ENCODE data around the gene MACROD2.

Gene MACROD2

DNA sequence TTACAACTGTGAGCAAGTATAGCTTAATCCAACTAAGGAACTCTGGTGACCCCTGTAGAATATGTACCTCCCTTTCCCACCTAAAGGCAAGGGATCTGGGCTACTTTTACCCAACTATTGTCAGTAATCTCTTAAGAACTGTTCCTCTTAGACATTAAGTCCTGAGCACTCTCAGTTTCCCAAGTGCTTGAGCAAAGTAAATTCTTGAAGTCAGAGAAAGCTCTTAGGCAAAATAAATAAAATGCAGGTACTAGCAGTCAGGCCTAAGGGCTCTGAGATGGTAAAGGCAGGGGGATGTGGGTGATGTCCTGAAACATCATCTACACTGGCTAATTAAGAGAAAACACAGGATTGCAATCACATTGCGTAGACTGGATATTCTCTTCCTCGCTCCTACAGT, 788.5 kb downstream of the MACROD2 start:
- DNase-seq: no peak

DNA sequence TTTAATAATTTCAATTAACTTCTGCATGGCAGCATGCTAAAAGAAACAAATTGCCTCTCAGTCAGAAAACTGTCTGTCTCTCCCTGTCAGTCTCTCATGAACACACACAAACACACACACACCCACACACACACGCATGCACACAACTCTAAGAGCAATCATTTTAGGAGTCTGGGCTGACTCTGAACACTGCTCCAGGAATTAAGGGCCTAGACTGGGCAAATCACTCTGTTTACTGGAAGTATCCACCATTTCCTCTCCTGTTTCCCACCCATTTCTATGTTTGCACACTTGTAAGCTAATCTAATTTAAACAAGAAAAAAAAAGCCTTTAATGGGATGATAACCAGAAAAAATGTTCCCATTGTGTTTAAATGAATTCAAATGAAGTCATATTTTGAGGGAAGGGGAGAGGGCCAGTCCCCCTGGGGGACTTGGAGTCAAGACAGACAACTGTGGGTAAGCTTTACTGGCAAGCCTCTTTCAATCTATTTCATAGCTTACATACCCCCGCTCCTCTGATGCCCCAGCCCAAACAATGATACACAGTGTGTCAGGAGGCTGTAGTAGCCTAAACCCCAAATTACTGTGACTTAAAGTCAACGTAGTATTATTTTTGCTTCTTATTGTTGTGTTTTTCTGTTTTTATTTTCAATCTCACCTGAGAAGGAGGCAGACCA, 789.9 kb downstream of the MACROD2 start:
- no peak for DNase-seq

DNA sequence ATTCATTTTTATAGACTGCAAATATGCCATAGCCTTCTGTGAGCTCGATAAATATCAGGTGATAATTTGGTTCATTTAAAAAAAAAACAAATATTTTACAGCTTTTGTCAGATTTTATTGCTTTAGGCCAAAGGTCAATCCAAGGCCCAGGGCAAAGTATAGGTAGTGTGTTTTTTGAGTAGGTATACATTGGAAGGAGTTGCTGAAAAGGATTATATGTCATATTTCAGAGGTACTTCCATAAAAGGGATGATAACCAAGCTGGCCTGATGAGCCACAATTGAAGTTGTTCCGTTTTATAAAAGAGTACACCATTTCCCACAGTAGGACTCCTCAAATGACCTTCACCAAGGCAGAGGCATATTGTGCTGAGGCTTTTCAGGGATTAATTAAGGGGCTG, 794.9 kb downstream of the MACROD2 start:
- no peak for DNase-seq

DNA sequence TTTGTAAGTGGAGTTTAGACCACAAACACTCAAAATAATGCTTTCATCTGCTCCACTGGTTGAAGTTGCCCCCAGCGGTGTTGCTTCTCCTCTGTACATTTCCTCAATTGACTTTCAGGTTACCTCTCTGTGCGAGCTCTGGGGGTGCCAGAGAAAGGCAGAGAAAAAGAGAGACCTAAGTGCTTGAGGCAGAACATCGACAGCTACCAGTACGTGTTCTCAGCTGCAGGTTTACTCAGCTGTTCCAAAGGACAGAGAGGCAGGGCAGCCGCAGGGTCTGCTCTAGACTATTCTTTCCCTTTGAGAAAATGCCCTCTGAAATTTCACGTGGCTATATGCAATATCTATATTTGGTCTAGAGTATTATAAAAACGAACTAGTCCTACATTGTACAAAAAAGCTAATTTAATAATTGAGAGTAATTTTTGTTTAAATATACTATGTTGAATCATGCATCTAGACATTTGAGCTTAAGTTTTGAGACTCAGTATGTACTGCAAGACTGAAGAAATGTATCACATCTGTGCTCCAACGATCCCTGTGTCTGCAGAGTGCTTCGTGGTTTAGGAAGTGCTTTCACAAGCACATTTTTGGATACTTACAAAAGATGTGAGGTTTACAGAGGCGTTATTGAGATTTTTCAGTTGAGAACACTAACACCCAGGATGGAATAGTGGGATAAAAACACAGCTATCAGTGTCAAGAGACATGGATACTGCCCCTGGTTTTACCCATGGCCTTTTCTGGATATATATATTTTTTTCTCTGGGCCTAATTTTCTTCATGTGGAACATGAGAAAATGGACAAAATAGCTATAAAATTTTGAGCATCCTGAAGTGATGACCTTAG, 795.7 kb downstream of the MACROD2 start:
- DNase-seq: no peak

DNA sequence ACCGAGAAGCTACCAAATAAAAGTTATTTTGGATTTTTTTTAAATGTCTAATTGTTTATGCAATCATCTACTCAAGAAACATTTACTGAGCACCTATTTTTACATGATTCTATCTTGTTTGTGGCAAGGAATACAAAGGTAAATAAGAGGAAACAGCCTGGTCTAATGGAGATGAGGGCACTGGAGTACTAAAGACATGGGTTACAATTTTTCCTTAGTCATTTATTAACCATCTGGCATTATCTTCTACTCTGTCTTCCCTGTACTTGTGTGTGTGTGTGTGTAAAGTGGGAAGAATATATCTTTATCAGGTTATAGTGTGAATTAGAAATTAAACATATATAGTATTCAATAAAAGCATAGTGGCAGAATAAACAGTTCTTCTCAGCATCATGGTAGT, 797.6 kb downstream of the MACROD2 start:
- no peak for DNase-seq

DNA sequence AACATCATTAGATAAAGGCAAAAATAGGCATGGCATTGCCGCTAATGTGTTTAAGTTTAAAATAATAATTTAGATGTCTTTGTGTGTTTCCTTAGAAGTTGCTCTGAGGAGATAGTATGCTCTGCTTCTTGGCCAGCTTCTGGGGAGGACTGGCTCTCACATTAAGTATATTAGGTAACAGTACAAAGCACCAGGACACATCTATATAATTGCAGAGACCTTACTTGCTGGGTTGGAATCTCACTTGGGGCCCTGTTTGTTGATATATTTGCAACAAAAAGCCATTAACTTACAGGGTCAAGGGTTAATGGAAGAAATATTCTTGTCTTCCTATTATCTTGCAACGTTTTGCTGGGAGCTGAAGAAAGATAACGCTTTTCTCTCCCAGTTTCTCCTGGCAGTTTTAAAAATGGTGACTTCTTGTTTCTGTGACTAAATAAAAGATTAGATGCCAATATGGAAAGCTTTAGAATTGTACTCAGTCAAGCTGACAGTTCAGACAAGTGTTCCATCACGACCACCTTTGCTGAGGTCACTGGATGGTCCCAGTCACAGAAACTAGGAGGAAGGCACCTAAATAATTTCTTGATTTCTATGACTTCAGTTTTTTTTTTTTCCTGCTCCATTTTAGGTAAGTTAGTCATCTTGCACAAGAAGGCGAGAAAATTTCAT, 804.4 kb downstream of the MACROD2 start:
- no peak for DNase-seq

DNA sequence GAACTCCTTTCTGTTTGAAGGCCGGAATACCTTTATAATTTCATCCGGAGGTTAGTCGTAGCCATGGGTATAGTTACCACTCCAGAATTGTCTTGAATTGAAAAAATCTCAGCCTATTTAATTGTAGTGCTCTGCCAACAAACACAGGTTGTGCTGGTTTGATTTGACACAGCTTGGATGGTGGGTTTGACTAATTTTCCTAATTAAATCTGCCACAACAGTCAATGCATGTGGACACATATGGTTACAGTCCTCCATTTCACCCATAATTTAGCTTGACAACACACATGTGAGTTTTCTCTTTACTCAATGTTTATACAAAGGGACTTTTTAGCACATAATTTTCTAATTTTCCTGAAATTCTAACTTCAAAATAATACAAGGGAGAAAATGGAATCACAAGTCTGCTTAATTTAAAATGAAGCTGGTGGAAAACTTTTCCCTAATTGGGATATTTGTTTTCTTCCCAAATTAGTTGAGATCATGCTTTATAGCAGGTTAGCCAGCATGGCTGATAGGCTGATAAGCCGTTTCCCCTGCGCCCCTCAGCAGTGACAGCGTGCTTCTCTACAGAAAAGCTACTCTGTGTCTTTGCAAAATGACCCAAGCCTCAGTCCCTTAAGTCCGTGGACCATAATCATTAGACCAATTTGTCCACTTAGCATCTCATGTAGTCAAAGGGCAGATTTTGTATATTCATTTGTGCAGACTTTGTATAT, 805.5 kb downstream of the MACROD2 start:
- DNase-seq: no peak

DNA sequence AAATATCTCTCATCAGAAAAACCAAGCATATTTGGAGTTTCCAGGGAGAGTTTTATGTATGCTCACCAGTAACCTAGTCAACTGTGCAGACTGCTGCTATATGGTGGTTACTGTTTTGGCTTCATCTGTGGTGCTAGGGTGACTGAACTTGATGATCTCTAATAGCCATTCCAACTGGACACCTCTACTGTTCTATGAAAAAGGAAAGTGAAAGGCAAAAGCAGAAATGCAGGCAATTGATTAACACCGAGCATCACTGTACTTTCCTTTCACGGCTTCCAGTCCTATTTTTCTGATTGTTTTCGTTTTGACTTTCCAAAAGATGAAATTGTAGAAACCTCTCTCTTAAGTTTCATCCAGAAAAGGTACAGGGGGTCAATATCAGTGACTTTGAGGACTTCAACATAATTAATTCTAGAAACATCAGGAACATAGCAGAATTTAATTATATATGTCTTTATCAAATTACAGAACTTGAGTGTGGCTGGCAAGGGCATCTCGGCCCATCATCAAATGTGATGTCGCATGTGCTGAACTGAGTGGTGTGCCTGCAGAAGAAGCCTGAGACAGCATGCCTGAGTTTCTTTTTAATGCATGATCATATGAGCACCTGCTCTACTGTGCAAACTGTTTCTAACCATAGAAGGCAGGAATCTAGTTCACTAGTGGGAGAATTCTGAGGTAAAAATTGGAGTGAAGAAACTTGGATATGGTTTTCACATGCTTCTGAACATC, 806.4 kb downstream of the MACROD2 start:
- DNase-seq: no peak

DNA sequence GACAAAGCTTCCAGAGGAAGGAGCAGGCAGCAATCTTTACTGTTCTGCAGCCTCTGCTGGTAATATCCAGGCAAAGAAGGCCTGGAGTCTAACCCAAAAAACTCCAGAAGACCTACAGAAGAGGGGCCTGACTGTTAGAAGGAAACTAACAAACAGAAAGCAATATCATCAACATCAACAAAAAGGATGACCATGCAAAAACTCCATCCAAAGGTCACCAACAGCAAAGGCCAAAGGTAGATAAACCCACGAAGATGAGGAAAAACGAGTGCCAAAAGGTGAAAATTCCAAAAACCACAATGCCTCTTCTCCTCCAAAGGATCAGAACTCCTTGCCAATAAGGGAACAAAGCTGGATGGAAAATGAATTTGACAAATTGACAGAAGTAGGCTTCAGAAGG, 811.9 kb downstream of the MACROD2 start:
- DNase-seq: no peak

DNA sequence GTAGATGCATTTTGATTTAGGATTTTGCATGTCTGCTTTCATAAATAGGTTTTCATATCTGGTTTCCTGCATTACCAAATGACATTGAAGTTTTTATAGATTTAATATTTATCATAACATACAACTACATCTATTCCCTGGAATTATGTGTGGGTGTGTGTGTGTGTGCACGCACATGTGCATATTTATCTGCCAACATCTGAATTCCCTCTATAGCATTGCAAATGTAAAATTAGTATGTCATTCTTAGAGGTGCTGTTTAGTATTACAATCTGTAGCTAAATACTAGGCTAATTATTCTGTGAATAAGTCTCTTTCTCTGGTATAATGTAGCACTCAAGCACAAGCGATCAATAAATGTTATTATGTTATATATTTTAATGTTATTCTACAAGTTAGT, 820.0 kb downstream of the MACROD2 start:
- DNase-seq: no peak

DNA sequence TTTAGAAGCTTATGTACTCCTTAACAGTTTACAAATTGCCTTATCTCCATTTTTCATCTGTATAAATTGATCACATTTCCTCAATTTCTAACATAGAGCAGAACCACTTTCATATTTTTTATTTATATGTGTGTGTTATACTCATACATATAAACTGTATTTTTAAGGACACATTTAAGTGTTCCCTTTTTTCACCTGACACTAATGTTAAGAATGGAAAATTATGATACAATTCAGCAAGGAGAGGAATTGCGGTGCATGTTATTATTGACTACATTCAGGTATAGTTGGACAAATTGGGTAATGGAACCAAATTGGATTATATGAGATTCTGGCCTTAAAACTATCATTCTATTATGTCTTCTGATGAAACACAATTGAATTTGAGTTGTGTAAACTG, 821.2 kb downstream of the MACROD2 start:
- no peak for DNase-seq

DNA sequence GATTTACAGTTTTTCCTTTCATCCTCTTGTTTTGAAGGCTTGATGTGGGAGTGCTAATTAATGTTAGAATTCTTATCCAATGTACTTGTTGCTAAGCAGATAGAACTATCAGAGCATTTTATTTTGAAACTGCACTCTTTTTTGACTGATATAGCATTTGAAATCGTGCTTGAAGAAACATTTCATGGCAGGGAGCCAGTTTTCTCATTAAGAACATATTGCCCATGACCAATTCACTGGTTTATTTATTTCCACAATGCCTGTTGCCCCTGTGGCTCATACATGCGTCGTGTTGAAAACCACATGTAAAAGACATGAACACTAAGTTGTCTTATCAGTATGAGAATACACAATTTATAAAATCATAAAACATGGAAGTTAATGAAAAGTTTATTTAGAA, 821.8 kb downstream of the MACROD2 start:
- no peak for DNase-seq

DNA sequence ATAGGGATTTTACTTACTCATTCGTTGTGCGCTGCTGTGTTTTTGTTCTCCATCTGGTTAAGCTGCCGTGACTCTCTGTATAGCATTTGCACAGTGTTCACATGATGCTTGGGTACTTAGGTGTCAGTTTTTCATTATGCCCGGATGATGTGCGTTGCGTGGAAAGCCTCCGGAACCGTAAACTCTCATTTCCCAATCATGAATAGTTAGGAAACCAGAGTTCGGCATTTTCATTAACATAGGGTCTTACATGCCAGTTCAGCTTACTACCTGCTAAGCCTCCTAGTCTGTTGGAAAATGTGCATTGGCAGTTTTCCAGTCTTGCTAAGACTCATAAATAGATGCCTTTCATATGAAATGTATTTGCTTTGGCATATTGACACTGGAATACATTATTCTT, 825.5 kb downstream of the MACROD2 start:
- no peak for DNase-seq

DNA sequence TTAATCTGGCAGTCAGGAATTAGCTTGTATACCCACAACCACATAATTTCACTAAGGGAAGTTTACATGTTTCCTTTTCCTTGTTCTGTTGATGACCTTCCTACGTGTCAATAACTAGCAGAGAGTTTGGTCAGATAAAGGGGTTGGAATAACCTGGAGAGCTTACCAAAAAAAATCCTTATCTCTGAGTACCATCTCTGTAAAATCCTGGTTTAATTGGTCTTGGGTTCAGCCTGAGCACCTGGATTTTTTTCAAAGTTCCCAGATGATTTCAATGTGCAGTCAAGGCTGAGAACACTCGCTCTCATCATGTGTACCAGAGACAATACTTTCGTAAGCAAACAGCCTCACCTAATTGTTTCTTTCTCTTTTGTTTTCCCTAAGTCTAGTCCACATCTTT, 825.9 kb downstream of the MACROD2 start:
- no peak for DNase-seq

DNA sequence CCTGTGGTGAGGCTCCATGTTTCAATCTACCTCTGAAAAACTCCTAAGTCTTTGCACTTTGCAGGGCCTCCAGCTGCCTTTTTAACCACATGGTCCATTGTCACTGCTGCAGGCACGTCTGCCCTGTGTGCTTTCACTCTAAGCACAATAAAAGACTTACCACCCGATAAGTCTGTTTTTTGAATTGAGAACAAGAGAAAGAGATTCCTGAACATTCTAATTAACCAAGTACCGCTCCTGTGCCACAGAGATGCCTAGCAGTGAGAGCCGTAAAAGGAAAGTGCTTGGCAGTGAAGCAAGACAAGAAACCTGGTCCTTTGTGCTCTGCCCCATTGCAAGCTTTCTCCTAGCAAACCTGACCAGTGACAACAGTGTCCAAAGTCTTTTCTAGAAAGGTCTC, 829.7 kb downstream of the MACROD2 start:
- DNase-seq: no peak

DNA sequence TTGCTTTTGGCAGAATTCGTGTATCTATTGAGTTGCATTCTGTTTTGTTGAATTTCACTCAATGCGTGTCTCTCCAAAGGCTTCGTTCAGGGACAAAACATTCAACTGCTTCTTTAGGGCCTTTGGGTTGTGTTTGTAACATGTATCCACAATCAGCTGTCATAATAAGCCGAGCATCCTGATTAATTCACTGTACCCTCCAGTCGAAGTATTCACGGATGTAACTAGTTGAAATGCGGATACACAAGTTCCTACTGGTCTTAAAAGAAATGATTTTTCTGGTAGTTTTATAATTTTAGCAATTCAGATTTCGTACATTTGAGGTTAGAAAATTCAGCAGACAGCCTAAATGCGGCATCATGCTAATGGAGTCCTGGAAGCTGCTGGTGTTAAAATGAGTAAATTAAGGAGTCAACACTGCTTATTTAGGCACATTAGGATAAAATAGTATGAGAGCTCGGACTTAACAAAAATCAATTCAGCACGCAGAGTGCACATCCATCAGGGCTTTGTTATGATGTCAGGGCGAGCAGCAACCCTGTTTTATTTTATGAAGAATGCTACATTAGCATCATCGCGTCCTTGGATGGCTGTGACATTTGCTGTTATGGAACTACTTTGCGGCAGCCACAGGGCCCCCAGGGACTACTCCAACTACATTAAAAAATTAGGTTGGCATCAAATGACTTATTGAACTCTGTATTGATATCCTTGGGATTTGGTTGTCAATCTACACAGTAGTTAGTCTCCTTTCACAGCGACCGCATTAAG, 831.4 kb downstream of the MACROD2 start:
- no peak for DNase-seq

DNA sequence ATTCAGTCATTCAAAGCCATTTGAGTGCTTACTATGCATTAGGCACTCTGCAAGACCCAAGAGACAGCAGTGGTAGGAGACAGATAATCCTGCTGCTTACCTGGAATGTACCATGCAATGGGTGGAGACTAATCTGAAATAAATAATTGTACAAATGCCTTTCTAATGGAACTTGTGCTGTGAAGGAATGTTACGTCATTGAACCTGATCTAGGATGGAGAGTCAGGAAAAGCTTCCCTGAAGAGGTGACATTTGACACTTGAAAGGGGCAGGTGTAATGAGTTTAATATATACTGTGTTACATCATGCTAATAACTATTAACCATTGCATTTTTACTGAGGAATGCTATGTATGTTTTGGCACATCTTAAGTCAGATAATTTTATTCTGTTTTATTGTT, 833.1 kb downstream of the MACROD2 start:
- no peak for DNase-seq

DNA sequence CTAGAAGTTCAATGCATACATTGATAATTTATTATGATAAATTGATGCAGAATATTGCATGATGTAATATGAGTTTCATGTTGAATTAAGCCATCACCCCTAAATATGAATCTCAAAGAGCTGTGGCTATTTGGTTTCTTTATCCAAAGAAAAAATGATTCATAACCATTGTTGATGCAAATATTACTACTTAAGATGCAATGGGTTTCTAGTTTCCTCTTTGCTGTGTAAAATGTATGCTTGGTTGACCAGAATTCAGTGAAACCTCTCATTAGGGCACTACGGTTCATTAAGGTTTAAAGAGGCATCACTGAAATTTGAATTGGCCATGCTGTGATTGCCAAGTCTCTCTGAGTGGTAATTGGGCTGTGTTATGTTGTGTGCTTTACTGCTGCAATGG, 834.6 kb downstream of the MACROD2 start:
- no peak for DNase-seq

DNA sequence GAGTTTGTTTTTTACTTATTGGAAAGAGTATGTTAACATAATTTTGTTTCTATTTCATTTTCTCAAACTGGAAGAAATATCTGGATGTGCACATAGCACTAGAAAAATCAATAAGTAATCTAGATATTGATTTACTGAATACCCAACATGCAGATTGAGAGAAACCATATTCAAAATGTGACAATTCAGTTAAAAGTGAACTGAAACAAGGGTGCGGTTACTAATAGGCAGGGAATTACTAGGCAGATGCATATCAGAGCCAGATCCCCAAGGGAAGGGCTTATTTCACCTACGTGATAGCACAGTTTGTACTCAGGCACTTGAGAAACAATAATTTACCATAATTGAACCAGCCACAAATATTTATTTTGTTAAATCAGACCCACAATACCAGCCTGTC, 835.1 kb downstream of the MACROD2 start:
- no peak for DNase-seq

DNA sequence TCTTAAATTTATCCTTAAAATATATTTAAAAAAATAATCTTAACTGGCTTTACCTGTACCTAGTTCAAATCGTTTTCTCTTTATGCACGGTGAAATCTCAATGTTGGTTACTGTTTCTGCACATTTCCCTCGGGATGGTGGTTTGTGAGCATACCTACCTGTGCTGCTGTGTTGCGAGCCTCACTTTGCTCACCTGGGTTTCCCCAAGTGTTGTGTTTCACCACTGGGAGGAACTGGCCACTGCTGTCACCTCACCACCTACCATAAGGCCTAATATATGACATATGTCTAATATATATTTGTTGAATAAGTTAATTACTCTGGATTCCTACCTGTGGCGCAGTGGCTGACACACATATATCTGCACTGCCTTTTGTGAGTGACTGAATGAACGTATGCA, 835.6 kb downstream of the MACROD2 start:
- no peak for DNase-seq

DNA sequence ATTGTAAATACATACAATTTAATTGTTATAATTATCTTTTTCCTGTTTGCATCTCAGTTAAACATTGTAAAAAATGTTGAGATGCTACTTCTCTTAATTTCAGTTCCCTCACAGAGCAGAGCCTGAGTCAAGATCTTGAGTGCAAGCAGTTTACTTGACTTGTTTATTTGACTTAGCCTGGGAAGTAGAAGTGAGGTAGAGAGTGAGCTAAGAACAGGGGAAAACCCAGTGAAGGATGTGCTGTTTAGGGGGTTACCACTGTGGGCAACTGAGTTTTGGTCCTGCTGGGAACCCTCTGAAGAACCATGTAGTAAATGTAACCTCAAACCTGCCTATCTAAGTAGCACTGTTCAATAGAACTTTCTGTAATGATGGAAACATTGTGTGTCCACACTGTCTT, 837.3 kb downstream of the MACROD2 start:
- DNase-seq: no peak

Measured in midbrain (tissue), 1 donor.